ENCODE results near the gene CST2.
"Not testable (repeated sequence)": the region's sequence is repeated elsewhere in the genome, so short reads cannot be mapped to it uniquely, and the experiment has no call there.

CST2 gene

DNA sequence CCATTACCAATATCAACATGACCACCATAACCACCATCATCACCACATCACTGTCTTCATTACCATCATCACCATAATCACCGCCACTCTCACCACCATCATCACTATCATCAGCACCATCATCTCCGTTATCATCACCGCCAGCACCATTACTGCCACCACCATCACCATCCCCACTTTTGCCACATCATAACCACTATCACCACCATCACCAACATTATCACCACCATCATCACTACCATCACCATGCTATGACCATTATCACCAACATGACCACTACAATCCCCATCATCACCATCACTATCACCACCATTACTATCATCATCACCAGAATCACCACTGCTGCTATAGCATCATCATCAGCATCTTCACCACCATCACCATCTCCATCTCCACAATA lies 25.7 kb downstream of the CST2 start:
- no peak for DNase-seq

DNA sequence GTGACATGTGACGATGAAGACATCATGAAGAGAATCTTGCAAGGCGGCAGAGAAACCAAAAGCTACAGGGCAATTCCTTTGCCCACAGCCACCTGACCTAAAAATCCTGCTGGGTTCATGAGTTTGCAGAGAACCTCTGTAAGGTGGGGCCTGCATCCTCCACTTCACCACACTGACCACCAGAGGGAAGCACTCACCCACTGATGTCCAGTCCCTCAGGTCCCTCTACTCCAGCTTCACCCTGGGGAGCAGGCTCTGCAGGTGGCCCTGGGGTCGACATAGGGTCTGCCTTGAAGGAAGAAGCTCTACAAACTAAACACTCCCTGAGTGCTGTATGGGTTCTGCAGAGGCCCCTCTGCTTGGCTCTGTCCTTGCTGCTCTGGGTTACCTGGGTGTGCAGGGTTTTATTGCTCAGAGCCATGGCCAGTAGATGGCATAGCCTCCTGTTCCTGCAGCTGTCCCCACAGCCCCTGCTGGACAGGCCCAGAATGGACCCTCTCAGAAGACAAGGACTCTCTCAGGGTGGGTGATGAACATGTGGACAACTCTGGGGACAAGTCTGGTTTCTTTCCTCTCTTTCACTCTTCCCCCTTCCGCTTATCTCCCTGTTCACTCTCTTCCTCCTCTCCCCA lies 27.2 kb downstream of the CST2 start:
- DNase-seq: peak; percentile 5 to 20

DNA sequence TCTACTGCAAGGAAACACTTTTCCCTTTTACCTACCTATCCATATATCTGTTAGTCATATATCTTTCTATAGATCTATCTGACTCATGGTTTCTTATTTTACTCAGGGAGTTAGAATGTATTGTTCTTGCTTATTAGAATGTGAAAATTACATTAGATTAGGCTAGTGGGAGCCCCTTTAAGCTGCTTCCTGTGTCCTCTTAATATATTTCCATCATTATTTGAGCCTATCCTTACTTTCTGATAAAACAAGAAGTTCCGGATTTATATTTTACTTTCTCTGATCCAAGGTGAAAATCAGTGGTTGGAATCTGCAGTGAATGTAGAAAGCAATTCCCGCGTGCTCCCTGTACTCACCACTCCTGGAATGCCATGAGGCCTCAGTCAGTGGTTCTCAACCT lies 31.0 kb downstream of the CST2 start:
- DNase-seq: no peak

DNA sequence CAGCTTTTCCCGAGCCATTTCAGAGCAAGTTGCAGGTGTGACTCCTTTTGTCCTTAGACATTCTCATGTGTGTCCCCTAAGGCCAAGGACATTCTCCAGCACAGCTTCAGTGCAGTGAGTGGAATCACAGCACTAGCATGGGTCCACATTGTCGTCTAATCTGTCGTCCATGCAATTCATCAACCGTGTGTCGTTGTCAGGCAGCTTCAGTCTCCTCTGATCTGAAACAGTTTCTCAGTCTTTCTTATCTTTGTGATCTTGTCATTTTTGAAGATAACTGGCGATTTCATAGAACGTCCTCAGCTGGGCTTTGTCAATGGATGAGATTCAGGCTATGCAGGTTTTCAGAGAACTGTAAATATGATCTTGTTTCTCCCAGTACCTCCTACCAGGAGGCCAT lies 31.7 kb downstream of the CST2 start:
- DNase-seq: no peak

DNA sequence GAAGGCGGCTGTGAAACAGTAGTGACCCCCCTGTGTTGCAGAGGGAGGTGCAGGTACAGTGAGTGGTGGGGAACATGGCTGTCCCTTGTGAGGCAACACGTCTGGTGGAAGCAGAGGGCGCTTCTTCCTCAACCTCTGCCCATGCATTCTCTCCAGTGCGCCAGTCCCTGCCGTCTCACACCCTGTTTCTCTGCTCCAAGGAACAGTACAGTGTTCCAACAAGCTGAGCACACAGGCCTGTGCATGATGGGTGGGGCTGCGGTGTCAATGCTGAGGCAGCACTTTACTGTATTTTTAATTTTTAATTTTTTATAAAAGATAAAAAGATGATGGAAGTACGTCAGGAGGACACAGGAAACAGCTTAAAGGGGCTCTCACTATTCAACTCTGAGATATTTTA lies 32.5 kb downstream of the CST2 start:
- no peak for DNase-seq

DNA sequence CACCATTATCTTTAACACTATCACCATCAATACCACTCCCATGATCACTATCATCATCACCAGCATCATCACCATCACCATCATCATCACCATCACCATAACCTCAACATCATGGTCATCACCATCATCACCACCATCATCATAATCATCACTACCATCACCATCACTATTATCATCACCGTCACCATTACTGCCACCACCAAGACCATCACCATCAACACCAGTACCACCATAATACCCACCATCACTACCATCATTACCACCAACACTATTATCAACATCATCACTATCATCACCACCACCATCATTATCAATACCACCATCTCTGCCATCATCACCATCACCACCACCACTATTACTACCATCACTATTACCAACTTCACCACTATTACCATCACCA lies 43.1 kb downstream of the CST2 start:
- no peak for DNase-seq

DNA sequence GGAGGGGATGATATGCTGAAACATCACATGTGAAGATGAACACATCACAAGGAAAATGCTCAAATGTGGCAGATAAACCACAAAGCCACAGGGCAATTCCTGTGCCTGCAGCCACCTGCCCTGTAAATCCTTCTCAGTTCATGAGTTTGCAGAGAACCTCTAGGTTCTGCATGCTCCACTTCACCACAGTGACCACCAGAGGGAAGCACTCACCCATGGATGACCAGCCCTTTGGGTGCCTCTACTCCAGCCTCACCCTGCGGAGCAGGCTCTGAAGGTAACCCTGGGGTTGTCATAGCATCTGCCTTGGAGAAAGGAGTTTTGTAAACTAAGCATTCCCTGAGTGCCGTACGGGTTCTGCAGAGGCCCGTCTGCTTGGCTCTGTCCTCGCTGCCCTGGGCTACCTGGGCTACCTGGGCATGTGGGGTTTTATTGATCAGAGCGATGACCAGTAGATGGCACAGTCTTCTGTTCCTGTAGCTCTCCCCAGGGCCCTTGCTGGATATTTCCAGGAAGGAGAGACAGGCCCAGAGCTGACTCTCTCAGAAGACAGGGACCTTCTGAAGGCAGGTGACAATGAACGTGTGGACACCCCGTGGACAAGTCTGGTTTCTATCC lies 44.1 kb downstream of the CST2 start:
- peak; percentile 30 to 37 for DNase-seq

DNA sequence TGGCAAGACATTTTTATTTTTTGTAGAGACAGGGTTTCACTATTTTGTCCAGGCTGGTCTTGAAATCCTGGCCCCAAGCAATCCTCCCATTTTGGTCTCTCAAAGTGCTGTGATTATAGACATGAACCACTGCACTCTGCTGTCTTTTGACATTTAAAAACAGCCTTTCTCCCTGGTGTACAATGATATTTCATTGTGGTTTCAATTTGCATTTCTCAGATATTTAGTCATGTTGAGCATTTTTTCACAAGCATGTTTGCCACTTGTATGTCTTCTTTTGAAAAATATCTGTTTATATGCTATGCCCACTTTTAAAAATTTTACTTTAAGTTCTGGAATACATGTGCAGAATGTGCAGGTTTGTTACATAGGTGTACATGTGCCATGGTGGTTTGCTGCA lies 47.9 kb downstream of the CST2 start:
- DNase-seq: not testable (repeated sequence)

DNA sequence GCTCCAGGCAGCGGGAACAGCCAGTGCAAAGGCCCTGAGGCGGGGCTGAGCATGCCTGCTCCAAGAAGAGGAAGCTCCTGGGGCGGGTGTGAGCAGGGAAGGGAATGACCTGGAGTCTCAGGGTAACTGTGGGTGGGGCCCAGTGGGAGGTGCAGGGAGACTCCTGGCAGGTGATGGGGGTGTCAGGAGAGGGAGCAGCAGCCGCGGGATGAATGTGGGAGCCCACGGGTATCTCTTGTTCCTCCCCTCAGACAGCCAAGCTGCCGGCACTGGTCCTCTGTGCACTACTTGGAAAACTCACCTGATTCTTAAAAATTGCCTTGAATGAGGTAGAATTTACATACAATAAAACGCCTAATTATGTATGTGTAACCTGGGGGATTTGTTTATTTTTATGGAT lies 49.1 kb downstream of the CST2 start:
- not testable (repeated sequence) for DNase-seq

DNA sequence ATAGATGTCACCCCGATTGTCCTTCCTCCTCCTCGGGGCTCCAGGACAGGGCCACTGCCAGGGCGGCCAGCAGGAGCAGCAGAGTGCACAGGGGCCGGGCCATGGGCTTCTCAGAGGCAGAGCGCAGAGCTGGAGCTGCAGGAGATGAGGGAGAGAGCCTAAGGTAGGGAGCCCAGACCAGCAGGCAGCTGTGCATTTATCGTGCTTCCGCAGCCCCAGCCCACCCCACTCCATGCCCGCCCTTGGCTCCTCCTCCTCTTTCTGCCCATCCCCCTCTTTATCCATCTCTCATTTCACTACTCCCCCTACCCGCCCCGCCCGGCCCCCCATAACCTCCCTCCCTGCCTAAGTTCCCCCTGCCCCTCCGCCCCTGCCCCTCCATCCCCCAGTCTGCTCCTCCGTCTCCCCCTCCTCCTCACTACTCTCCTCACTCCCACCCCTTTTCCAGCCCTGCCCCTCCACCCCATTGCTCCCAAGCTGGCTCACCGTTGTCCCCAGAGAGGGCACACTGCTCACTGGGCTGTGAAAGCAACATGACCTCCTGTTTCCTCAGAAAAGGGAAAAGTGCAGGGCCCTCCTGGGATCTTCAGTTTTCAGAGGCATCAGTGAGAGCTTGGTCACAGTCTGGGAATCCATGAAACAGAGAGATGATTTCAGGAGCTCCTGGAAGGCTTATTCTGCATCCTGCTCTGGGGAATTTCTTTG lies 50.3 kb downstream of the CST2 start:
- DNase-seq: no peak

DNA sequence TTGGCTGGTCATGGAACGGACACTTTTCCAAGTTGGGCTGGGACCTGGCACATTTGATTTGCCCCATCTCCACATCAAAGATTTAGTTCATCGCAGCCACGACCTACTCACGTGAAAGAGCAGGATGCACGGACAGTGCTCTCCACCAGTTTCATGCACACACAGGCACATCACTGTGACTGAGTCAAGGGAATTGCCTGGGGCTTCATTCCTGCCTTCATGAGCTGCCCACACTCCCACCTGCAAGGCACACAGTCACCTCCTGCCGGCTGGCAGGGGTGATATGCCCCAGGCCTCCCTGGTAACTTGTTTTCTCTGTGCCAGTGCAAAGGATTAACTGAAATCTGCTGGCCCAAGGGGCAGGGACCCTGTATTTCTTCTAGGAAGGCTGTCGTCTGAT lies 52.4 kb downstream of the CST2 start:
- DNase-seq: no peak

Measured in inflammatory macrophage (primary cell).